HG02943 (cell line): ENCODE measurements around the gene SYCE1L.
"Not testable (repeated sequence)": the region's sequence is repeated elsewhere in the genome, so short reads cannot be mapped to it uniquely, and the experiment has no call there.

ENCODE experiments used
- ATAC-seq: cut with Tn5 transposase; IDR thresholded peaks from one replicate; pipeline ENCODE4 v1.9.1; 2021; ENCODE audit warnings: mild to moderate bottlenecking, low read depth, moderate library complexity; ENCODE audit not compliant: unreplicated experiment

The SYCE1L gene, protein sequence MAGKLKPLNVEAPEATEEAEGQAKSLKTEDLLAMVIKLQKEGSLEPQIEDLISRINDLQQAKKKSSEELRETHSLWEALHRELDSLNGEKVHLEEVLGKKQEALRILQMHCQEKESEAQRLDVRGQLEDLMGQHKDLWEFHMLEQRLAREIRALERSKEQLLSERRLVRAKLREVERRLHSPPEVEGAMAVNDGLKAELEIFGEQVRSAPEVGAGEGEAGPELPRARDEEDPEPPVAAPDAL

DNA sequence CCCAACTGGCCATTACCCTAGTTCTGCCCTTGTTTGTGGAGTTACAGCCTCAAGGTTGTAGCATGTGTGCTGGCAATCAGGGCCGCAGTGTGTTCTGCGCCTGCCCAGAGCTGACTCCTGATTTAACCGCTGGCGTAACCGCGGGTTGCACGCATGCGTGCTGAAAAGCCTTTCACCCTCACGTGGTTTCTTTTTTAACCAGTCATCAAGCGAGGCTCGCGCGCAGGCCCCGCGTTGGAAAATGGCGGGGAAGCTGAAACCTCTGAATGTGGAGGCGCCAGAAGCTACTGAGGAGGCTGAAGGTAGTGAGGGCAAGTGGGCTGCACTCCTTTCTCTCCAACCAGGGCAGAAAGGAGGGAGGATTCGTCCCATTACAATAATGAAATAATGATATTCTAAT is at the start of gene SYCE1L:
SYCE1L (plus strand) TSS at position 198 of the 400 bp plus-strand sequence; CDS start at position 242, 44 bp downstream.
- no peak for ATAC-seq

DNA sequence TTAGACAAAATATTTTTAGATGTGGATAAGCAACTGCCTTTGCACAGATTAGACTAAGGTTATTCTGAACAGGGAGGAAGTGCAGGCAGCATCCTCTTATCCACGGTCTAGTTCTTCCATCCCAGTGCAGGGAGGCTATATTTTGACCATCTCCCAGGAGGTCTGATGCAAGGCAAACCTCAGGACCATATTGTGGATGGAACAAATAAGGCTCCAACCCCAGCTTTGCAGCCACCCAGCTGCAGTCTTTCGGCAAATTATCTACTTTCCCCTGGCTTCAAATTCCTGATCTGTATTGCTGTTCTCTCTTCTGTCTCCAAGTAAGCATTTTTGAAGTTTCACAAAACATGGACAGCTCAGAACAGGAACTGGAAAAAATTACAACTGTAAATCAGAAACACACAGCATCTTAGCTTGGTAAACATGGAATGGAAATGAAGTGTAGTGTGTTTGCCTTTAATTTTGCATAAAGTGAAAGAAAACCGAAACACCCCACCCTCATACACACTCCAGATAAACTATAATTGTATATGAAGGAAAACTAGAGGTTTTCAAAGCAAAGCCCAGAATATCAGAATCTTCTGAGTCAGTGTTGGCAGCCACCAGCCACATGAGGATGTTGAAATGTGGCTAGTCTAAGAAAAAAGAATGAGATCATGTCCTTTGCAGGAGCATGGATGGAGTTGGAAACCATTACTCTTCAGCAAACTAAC is 41.7 kb upstream of the SYCE1L start:
- no peak for ATAC-seq

DNA sequence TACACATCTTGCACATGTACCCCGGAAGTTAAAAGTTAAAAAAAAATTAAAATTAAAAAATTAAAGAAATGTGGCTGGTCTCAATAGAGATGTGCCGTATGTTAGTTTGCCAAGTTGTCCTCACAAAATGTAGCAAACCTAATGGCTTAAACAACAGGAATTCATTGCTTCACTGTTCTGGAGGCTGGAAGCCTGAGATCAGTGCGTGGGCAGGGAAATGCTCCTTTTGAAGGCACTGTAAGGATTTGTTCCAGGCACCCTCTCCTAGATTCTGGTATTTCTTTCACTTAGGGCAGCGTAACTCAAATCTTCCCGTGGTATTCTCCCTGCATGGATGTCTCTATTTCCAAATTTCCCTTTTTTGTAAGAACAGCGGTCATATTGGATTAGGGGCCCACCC is 40.9 kb upstream of the SYCE1L start:
- ATAC-seq, result no peak

DNA sequence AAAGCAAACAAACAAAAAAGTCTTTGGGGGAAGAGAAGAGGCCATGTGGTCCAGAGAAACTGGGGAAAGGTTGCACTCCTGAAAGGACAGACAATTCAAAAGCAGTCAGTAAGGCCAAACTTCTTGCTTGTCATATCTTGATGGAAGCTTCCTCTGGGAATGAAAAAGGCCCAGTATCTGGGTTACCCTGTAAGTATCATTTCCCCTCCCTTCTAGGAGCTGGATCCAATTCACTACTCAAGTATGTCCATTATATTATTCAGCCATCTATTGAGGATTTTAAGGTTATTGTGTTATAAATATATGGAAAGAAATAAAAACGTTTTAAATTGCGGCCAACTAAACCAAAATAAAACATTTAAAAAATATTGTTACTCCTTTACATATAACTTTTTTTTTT is 34.2 kb upstream of the SYCE1L start:
- no peak for ATAC-seq

DNA sequence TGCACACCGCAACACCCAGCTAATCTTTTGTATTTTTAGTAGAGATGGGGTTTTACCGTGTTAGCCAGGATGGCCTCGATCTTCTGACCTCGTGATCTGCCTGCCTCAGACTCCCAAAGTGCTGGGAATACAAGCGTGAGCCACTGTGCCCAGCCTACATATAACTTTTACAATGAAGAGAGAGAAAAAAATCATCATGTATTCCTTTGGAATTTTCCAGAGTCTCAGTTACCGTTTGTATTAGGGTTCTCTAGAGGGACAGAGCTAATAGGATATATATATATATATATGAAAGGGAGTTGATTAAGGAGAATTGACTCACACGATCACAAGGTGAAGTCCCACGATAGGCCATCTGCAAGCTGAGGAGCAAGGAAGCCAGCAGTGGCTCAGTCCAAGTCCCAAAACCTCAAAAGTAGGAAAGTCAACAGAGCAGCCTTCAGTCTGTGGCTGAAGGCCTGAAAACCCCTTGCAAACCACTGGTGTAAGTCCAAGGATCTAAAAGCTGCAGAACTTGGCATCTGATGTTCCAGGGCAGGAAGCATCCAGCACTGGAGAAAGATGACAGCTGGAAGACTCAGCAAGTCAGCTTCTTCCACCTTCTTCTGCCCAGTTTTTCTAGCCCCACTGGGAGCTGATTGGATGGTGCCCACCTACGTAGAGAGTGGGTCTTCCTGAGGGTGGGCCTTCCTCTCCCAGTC is 33.5 kb upstream of the SYCE1L start:
- not testable (repeated sequence) for ATAC-seq

DNA sequence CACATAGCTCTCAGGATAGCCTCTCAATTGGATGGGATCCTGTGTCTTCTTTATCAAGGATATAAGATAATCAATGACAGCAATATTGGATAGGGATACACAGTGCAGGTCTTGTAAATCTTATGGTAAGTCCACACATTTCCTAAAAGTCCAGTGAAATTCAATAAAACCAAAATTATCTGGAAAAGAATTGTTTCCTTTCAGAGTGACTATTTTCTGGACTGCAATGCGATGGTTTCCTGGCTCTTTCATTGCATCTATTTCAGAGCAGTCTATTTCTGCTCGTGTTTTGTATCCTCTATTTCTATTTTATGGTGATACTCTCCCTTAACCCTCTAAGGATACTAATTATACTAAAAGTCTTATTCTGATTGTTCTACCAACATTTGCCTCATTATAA is 32.5 kb upstream of the SYCE1L start:
- no peak for ATAC-seq

DNA sequence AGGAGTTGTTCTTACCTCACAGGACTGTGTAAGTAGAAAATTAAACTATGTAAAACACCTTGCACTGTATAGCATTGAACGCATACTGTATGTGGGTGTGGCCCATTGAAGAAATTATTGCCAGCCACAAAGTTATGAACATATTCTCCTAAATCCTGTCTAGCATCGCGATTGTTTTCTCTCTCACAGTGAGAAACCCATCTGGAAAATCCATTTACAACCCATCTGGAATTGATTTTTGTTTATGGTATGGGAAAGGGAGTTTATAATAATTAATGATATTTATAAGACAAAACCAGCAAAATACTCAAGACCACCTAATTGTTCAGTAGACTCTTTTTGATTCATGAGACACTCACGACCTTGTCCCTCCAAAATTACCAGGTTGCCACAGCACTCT is 30.3 kb upstream of the SYCE1L start:
- no peak for ATAC-seq

DNA sequence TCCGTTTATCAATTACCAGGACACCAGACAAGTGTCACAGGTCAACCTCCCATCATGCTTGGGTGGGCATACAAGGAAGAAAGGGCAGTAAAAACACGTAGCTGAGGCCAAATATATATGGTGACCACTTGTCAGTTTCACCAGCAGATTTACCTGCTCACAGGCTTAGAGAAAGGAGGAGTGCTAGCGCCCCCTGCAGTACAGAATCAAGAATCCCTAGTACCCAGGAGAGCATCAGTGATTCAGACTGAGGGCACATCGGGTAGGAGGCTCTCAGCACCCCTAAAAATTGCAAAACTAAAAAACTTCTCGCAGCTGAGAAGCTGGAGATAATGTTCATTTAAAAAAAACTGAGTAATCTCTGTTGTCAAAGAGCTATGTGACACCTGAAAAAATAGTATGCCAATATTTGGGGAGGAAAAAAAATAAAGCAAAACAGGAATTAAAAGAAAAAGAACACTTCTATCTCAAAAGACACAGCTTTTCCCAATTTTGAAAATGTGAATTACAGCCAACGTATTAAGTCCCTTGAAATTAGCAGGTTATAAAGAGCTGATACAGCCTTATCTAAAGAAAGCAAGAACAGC is 29.5 kb upstream of the SYCE1L start:
- no peak for ATAC-seq

DNA sequence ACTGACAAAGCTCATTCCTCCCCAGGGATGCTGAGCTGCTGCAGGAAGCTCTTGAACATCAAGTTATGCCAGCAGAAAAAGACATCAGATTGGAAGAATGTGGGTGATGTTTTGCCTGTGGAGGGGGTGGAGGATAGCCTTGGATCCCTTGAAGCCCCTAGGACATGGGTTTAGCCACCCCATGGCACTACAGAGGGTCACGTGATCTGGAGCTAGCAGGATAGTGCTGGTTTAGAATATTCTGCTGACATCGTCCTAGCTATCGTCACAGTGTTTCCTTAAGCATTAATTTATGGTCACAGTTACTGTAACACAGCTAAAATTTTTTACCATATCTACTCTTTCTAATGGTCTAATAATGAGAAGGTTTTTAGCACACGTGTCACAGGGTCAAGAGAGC is 28.4 kb upstream of the SYCE1L start:
- ATAC-seq, result no peak

DNA sequence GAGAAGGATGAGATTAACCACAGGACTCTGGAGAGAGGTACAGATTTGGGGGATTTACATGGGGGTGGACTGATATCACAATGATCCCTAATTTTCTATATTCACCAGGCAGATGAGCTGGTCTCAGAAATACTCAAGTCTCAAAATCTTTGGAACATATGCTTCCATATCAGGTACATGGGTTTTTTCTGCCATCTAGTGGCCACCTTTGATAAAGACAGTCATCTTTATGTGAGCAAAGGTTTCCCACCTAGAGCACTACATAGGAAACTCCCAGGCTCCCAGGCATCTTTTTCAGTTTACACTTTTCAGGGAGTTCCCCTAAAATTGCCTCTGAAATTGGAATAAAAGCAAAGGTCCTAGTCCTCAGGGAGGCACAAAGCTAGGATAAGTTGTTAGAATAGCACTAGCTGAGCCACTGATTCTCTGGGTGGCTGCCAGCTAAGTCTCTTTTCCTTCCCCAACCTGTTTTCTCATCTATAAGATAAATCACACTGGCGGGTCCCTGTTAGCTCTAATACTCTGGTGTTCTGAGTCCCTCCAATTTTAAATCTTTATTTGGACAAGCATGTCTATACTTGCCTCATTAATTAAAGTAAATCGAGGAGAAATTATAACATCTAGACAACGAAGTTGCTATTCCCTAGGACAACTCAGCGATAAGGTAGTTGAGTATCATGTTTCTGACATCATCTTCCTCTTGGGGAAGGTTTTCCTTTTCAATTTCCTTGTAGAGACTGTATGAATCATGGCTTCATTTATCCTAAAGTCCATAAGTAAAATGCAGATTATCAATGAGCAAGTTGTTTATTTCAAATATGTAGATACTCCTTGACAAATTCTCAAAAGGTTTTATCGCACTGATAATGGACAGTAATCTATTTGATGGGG is 27.2 kb upstream of the SYCE1L start:
- ATAC-seq, result peak; percentile 85

DNA sequence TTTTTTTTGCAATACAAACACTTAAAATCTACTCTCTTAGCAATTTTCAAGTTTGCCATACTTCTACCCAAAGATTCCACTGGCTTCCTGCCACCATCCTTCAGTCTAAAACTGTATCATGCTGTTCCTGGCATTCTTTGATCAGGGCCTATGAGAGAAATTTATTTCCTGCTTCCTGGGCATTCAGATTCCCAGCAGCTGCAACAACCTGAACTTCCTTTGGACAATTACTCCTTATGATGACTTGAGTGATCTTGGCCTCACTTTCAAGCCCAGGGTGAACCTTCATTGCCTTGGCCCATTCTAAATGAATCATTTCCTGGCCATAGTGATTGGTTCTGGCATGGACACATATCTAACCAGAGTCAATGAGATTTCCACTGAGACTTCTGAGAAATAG is 26.3 kb upstream of the SYCE1L start:
- no peak for ATAC-seq

DNA sequence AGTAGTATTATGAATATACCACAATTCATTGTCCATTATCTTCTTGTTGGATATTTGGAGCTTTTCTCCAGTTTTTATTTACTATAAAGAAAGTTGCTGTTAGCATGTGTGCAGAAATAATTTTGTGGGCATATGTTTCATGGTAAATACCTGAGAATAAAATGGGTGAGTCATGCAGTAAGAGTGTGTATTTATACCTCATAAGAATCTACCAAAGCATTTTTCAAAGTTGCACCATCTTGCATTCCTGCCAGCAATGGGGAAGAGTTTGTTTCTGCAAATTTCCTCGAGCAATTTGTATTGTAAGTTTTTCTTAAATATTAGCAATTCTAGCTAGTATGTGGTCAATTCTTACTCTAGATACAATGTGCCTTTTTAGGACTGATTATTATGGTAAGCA is 16.1 kb upstream of the SYCE1L start:
- ATAC-seq, result no peak

DNA sequence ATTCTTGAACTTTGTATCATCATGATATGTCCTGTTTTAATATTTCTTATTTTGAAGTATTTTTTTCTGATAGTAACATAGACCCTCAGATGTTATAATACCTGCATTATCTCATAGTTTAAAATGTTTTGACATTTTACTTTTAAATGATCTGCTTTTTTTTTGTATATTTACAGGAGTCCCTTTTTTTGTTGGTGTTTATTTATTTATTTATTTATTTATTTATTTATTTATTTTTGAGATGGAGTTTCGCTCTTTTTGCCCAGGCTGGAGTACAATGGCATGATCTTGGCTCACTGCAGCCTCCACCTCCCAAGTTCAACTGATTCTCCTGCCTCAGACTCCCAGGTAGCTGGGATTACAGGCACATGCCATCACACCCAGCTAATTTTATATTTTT is 12.9 kb upstream of the SYCE1L start:
- not testable (repeated sequence) for ATAC-seq

DNA sequence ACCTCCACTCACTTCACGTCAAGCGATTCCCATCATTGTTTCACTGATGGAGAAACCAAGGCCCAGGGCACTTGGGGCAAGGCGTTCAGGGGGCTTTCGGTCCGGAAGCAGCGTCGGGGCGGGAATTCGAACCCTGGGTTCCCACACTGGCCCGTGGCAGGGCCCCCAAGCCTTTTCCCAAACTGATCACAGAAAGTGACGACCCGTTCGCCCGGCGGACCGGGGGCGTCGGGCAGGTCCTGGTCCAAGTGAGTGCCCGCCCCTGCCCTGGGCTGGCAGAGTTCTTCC is 9.1 kb upstream of the SYCE1L start:
- no peak for ATAC-seq

DNA sequence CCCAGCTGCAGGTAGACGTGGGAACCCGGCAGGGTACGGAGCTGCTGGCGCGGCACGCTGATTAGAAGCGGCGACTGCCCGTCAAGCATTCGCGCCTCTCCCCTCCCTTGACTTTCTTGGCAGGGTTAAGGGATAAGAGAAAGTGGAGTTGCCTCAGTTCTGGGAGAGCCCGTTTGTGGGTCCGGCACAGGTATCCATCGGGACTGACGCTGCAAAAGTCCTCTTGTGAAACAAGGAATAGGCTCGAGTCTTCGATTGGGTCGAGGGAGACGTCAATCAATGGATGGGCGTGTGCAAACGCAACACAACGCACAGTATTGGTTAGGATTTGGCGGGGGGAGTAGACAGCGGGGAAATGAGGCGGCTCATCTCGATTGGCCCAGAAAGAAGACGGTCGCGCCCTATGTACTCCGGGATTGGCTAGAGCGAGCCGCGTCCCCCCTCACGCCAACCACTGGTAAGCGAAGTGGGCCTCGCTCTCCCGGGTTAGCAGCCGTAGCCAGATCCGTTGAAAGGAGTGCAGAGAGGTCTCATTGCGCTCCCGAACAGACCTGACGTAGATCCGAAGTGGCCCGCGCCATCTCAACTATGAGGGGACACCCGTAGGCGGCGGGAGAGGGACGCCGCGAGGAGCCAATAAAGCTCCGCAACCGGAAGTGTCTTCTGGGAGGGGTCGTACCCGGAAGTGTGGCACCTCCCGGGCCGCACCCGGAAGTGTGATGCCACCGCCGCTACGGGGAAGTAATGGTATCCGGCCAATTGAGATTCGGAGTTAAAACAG is 8.5 kb upstream of the SYCE1L start, which contains the start of gene MON1B:
MON1B (plus strand) TSS at position 713 of the 781 bp plus-strand sequence. CDS start 296 bp downstream, outside the sequence.
- ATAC-seq, result peak; percentile 97

DNA sequence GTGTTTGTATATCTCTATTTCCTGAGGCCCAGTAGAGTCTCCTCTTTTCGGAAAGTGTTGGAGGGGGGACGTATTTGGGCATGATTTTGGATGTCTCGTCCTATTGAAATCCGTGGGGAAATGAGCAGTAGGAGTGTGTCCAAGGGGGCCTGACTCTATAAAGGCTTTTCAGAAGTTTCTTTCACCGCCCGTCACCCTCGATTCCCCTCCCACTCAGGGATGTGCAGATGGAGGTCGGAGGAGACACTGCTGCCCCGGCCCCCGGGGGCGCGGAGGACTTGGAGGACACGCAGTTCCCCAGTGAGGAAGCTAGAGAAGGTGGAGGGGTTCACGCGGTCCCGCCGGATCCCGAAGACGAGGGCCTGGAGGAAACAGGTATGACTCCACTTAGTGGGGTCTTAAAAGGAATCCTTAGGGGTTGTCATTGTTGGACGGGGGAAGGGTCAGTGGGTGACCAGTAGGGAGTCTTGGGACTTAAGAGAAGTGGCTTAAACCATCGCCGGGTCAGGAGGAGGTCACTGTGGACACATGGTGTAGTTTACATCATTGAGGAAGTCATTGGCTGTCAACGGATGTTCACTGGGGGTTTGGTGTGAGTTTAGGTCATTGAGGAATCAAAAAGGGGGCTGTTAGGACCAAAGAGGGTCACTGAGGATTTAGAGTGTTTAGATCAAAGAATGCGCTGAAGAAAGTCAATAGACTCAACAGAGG is 7.8 kb upstream of the SYCE1L start:
- no peak for ATAC-seq

DNA sequence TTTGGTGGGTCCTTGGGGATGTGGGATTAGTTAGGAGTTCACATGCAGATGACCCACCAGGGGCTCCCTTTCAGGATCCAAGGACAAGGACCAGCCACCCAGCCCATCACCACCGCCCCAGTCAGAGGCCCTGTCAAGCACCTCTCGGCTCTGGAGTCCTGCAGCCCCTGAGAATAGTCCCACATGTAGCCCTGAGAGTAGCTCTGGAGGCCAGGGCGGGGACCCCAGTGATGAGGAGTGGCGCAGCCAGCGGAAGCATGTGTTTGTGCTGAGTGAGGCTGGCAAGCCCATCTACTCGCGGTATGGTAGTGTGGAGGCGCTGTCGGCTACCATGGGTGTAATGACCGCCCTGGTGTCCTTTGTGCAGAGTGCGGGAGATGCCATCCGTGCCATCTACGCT is 5.8 kb upstream of the SYCE1L start:
- no peak for ATAC-seq

DNA sequence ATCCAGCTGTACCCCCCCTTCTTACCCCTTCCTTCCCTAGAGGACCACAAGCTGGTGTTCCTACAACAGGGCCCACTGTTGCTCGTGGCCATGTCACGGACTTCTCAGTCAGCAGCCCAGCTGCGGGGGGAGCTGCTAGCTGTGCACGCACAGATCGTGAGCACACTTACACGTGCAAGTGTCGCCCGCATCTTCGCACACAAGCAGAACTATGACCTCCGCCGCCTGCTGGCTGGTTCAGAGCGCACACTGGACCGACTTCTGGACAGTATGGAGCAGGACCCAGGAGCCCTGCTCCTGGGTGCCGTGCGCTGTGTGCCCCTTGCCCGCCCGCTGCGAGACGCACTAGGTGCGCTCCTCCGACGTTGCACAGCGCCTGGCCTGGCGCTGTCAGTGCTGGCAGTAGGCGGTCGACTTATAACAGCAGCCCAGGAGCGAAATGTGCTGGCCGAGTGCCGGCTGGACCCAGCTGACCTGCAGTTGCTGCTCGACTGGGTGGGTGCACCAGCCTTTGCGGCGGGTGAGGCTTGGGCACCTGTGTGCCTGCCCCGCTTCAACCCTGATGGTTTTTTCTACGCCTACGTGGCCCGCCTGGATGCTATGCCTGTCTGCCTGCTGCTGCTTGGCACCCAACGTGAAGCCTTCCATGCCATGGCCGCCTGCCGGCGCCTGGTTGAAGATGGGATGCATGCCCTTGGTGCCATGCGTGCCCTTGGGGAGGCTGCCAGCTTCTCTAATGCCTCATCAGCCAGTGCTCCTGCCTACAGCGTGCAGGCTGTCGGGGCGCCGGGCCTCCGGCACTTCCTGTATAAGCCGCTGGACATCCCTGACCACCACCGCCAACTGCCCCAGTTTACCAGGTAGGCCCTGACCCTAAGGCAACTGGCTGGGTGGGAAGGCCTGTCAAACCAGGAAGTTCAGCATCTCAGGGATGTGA is 4.6 kb upstream of the SYCE1L start:
- ATAC-seq, result no peak
